HUES6 (cell line): Measurements from ENCODE around the gene WDR55.
"Not testable (repeated sequence)": the region's sequence is repeated elsewhere in the genome, so short reads cannot be mapped to it uniquely, and the experiment has no call there.

Experiments
- H3K27ac ChIP-seq: 2 replicates; pipeline ENCODE4 v1.7.0; 2013; ENCODE audit warnings: low read depth, mild to moderate bottlenecking, low read length, inconsistent platforms
- H3K27me3 ChIP-seq: 2 replicates; pipeline ENCODE4 v1.6.1; 2013; ENCODE audit warnings: low read length; ENCODE audit not compliant: control insufficient read depth, insufficient read depth
- H3K36me3 ChIP-seq: 2 replicates; pipeline ENCODE4 v1.6.1; 2013; ENCODE audit warnings: low read length; ENCODE audit not compliant: control insufficient read depth, insufficient read depth
- H3K4me1 ChIP-seq: 2 replicates; pipeline ENCODE4 v1.6.1; 2013; ENCODE audit warnings: low read length; ENCODE audit not compliant: control insufficient read depth, insufficient read depth
- H3K4me3 ChIP-seq: 2 replicates; pipeline ENCODE4 v1.5.1; 2013; ENCODE audit warnings: low read depth, low read length
- H3K9ac ChIP-seq: one replicate; pipeline ENCODE4 v1.6.1; 2013; ENCODE audit warnings: mild to moderate bottlenecking, low read length
- H3K9me3 ChIP-seq: 2 replicates; pipeline ENCODE4 v1.6.1; 2013; ENCODE audit warnings: low read depth, low read length; ENCODE audit not compliant: control insufficient read depth, insufficient read depth

WDR55 gene

GRCh38 chr5:140690376-140690932, 25.8 kb downstream of the WDR55 start:
- H3K27me3 ChIP-seq: no peaks in the 10 kb centered on the region
- H3K9ac ChIP-seq: peak overlapping the region; percentile 92
- H3K27ac ChIP-seq: no peak overlapping the region
- no peaks in the 10 kb centered on the region for H3K9me3 ChIP-seq
- H3K4me1 ChIP-seq: no peaks in the 10 kb centered on the region
- H3K36me3 ChIP-seq: peaks cover 31% of the 10 kb centered on the region
- peak overlapping the region; percentile 92 for H3K4me3 ChIP-seq

DNA sequence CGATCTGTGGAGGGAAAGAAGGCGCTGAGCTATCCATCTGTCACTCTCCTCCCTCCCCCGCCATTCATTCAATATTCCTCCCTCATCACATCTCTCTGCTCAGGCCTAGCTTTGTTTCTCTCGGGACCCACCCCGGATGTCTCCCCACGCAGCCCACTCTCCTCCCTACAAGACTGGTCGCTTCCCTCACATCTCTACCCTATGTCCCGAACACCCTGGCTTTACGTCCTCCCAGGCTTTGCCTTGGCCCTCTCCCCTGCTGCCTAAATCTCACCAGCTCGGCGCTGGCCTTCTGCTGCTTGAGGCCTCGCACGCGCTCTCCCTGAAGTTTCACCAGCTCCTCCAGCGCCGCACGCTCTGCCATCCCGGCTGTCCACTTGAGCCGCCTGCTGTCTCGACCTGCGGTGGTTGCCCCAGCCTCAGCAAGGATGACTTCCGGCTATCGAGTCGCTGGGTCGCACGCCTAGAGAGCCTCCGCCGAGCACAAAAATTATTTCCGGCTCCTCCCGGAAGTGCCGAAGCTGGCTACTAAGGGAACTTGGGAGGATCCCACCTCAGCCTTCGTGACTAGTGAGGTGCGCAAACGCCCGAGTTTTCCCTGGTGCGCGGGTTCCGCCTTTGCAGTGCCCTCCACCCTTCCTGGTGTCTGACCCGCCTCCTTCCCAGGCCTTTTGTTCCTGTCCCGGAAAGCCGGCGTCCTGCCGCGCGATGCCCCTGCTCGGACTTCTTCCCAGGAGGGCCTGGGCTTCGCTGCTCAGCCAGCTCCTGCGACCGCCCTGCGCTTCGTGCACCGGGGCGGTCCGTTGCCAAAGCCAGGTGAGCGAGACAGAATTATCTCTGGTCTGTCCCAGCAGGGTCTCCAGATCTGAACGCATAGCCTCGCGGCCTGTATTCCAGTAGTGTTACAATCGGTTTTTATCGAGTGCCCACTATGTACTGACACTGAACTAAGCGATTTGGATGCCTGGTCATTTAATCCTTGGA, 26.5 kb downstream of the WDR55 start, which contains the start of the genes HARS1 and HARS2:
Gene HARS1, minus strand, starts transcription at position 430 of the 984 bp plus-strand sequence. Its CDS starts 66 bp downstream, at position 364.
Gene HARS2, plus strand, starts transcription at position 515 of the 984 bp plus-strand sequence. Its CDS starts 194 bp downstream, at position 709.
- peak within 1 kb of the TSS; percentile 92 for H3K4me3 ChIP-seq
- H3K27ac ChIP-seq: peak within 1 kb of the TSS; percentile 77
- no peaks in the 10 kb centered on the region for H3K9me3 ChIP-seq
- H3K4me1 ChIP-seq: peaks cover 5% of the 10 kb centered on the region
- peak within 1 kb of the TSS; percentile 92 for H3K9ac ChIP-seq
- peaks cover 39% of the 10 kb centered on the region for H3K36me3 ChIP-seq
- no peaks in the 10 kb centered on the region for H3K27me3 ChIP-seq

GRCh38 chr5:140694276-140694675, 29.6 kb downstream of the WDR55 start:
- H3K36me3 ChIP-seq: peaks cover 62% of the 10 kb centered on the region
- H3K9me3 ChIP-seq: no peaks in the 10 kb centered on the region
- peaks cover 13% of the 10 kb centered on the region for H3K4me1 ChIP-seq
- no peaks in the 10 kb centered on the region for H3K27me3 ChIP-seq
- H3K9ac ChIP-seq: no peak overlapping the region
- no peak overlapping the region for H3K27ac ChIP-seq
- H3K4me3 ChIP-seq: no peak overlapping the region

- Histone ChIP-seq H3K27ac (no peak overlapping the region; the same call in 1 of the 2 replicates), H3K36me3 (peaks cover 65% of the 10 kb centered on the region), H3K4me1 (peaks cover 16% of the 10 kb centered on the region), H3K27me3 (no peaks in the 10 kb centered on the region), H3K9me3 (no peaks in the 10 kb centered on the region), H3K4me3 (no peak overlapping the region), H3K9ac (peak overlapping the region; percentile 48)
Observed at GRCh38 chr5:140696891-140697492, 32.3 kb downstream of the WDR55 start.

GRCh38 chr5:140700177-140701144, 35.8 kb downstream of the WDR55 start, which contains the start of gene ZMAT2:
TSS of gene ZMAT2 (plus strand) at chr5:140700447. CDS start at chr5:140700461, 14 bp downstream.
- H3K9me3 ChIP-seq: no peaks in the 10 kb centered on the region
- H3K27ac ChIP-seq: peak within 1 kb of the TSS; percentile 17; the same call in 1 of the 2 replicates
- peaks cover 79% of the 10 kb centered on the region for H3K36me3 ChIP-seq
- H3K4me3 ChIP-seq: peak within 1 kb of the TSS; percentile 95
- H3K27me3 ChIP-seq: no peaks in the 10 kb centered on the region
- peaks cover 16% of the 10 kb centered on the region for H3K4me1 ChIP-seq
- peak within 1 kb of the TSS; percentile 90 for H3K9ac ChIP-seq

- no peak overlapping the region for H3K4me3 ChIP-seq
- no peaks in the 10 kb centered on the region for H3K9me3 ChIP-seq
- H3K9ac ChIP-seq: no peak overlapping the region
- H3K4me1 ChIP-seq: no peaks in the 10 kb centered on the region
- no peaks in the 10 kb centered on the region for H3K27me3 ChIP-seq
- H3K27ac ChIP-seq: no peak overlapping the region
- peaks cover 44% of the 10 kb centered on the region for H3K36me3 ChIP-seq
Observed at GRCh38 chr5:140707812-140708211, 43.1 kb downstream of the WDR55 start.

DNA sequence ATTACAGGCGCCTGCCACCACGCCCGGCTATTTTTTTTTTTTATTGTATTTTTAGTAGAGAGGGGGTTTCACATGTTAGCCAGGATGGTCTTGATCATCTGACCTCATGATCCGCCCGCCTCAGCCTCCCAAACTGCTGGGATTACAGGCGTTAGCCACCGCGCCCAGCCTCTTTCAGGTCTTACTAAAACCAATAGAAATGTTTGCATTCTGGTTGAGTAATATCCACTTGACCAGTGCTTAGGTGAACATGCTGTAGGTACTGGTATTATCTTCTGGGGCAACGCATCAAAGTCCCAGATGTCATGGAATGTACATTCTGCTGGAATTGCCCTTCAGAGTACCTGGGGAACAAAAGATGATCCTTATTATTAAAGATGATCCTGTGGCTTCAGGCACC, 44.1 kb downstream of the WDR55 start:
- H3K4me1 ChIP-seq, H3K27ac ChIP-seq, H3K27me3 ChIP-seq, H3K9ac ChIP-seq, H3K9me3 ChIP-seq, H3K4me3 ChIP-seq: not testable (repeated sequence)
- H3K36me3 ChIP-seq: peaks cover 36% of the 10 kb centered on the region

GRCh38 chr5:140710899-140711552, 46.3 kb downstream of the WDR55 start:
- peak overlapping the region; percentile 40 for H3K9ac ChIP-seq
- H3K36me3 ChIP-seq: peaks cover 13% of the 10 kb centered on the region
- no peak overlapping the region; the same call in 1 of the 2 replicates for H3K27ac ChIP-seq
- H3K4me3 ChIP-seq: peak overlapping the region; percentile 65
- no peaks in the 10 kb centered on the region for H3K27me3 ChIP-seq
- no peaks in the 10 kb centered on the region for H3K9me3 ChIP-seq
- H3K4me1 ChIP-seq: no peaks in the 10 kb centered on the region

DNA sequence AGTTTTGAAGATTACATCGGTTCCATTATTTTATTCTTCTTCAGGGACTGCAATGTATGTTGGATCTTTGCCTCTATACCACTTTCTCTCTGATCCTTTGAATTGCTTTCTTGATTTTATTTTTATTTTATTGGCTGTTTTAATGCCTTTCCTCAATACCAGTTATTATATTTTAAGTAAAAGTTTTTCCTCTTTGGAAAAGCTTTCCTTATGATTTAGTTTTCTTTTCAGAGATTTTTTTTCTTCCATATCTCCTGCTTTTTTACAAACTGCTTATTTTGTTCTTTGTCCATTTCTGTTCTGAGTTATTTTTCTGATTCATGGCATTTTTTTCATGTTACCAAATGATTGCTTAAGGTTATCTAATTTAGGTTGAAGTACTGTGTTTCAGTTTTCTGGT, 47.1 kb downstream of the WDR55 start:
- H3K4me3 ChIP-seq: peak overlapping the region; percentile 65; the same call in 1 of the 2 replicates
- H3K36me3 ChIP-seq: peaks cover 7% of the 10 kb centered on the region; the same call in 1 of the 2 replicates
- H3K9me3 ChIP-seq: no peaks in the 10 kb centered on the region
- H3K27me3 ChIP-seq: no peaks in the 10 kb centered on the region
- no peak overlapping the region for H3K27ac ChIP-seq
- no peak overlapping the region for H3K9ac ChIP-seq
- no peaks in the 10 kb centered on the region for H3K4me1 ChIP-seq
